SH-SY5Y (cell line): ENCODE data around the gene CPNE5.

ENCODE experiments used
- GATA2 ChIP-seq: IDR thresholded peaks from 2 replicates; pipeline ENCODE4 v1.6.1; 2011; ENCODE audit warnings: mild to moderate bottlenecking, low read depth, low read length
- GATA3 ChIP-seq: IDR thresholded peaks from 2 replicates; pipeline ENCODE4 v1.6.1; 2011; ENCODE audit warnings: low read depth, mild to moderate bottlenecking, low read length, moderate library complexity

Gene CPNE5

DNA sequence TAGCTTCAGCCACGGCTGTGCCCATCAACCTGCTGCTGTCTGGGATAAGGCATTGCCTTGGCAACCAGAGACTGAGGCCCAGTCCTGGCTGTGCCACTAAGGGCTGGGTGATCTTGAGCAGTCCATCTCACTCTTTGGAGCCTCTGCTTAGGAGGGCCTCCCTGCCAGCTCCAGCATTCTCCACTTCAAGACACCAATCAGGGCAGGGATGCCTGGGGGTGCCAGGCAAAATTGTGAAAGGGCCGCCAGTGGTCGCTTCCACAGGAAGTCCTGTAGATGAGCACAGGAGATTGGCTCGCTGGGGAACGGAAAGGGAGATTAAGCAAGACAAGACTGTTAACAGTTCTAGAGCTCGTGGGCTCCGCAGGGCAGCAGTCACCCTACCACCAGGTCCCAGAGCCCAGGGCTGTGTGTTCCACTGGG, 141.8 kb downstream of the CPNE5 start, which contains the start of gene RAB44:
Gene RAB44, plus strand, starts transcription at position 346 of the 423 bp plus-strand sequence. CDS start 6,410 bp downstream, outside the sequence.
- TF ChIP-seq GATA3 (no peak), GATA2 (no peak)

- TF ChIP-seq GATA3 (no peak), GATA2 (no peak)
Measured at GRCh38 chr6:36695414-36695813, 143.8 kb downstream of the CPNE5 start.

- TF ChIP-seq GATA3 (no peak), GATA2 (no peak)
Measured at GRCh38 chr6:36694616-36695015, 144.6 kb downstream of the CPNE5 start.

- TF ChIP-seq GATA3 (no peak), GATA2 (no peak)
Measured at GRCh38 chr6:36692861-36693702, 146.2 kb downstream of the CPNE5 start.

- TF ChIP-seq GATA3 (no peak), GATA2 (no peak)
Measured at GRCh38 chr6:36692220-36692619, 147.0 kb downstream of the CPNE5 start.

GRCh38 chr6:36691612-36692011, 147.6 kb downstream of the CPNE5 start:
- TF ChIP-seq GATA2 (no peak), GATA3 (no peak)

- no peak for TF ChIP-seq GATA3
- no peak for TF ChIP-seq GATA2
Measured at GRCh38 chr6:36691011-36691410, 148.2 kb downstream of the CPNE5 start.
